HG02623 (cell line): Measurements from ENCODE around the gene LRRC43.

Experiments
- ATAC-seq: cut with Tn5 transposase; IDR thresholded peaks from one replicate; pipeline ENCODE4 v1.9.1; 2021; ENCODE audit warnings: moderate library complexity; ENCODE audit not compliant: unreplicated experiment

Gene LRRC43, protein sequence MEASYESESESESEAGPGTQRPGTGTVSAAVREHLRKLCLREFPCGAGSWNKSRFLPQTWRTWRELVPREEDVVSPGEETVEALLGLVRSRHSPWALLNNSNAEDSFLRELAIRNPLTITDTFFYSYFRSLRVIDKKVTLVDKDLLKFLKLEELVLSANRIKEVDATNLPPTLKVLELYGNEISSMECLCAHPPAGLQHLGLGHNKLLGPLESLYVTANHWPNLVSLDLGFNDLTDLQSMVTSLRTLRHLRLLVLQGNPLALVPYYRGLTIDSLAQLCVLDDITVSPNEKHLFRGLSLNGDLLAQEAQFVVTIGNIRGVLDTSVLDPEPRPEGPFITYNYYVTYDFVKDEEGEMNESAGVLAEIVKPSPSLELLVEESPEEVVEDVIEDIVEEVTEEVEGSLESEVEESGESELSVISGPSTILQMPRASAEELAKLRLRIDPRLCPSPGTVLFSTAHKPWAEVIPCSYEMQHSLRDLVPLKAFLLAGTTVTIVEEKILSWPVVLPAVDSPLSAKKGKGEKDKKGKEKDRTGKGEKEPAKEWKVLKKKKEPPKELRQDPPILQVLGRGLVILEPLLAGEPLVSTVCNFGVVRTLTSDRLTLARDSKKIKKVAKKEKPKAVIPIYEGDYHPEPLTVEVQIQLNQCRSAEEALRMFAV

GRCh38 chr12:122182887-122183587 is at the start of gene LRRC43:
Gene LRRC43 (plus strand): TSS chr12:122183123. CDS start chr12:122183145, 22 bp downstream.
- no peak for ATAC-seq

DNA sequence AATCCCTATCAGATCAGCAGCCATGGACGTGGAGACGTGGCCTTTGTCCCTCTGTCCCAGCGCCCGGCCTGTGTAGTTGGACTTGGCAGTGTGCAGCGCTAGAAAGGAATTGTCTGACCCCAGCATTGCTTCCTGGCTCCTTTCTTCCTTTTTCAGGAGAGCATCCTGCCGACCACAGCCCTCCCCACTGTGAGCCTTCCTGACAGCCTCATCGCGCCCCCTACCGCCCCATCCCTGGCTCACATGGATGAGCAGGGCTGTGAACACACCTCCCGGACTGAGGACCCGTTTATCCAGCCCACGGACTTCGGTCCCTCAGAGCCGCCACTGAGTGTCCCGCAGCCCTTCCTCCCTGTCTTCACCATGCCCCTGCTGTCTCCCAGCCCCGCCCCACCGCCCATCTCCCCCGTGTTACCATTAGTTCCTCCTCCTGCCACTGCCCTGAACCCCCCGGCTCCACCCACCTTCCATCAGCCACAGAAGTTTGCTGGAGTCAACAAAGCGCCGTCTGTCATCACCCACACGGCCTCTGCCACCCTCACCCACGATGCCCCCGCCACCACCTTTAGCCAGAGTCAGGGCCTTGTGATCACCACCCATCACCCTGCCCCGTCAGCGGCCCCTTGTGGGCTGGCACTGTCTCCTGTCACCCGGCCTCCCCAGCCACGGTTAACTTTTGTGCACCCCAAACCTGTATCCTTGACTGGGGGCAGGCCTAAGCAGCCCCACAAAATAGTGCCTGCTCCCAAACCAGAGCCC is 49.6 kb upstream of the LRRC43 start:
- ATAC-seq = no peak

GRCh38 chr12:122135437-122136031 is 47.4 kb upstream of the LRRC43 start:
- ATAC-seq = no peak

- no peak for ATAC-seq
These were observed 45.7 kb upstream of the LRRC43 start for GRCh38 chr12:122137229-122137628.

DNA sequence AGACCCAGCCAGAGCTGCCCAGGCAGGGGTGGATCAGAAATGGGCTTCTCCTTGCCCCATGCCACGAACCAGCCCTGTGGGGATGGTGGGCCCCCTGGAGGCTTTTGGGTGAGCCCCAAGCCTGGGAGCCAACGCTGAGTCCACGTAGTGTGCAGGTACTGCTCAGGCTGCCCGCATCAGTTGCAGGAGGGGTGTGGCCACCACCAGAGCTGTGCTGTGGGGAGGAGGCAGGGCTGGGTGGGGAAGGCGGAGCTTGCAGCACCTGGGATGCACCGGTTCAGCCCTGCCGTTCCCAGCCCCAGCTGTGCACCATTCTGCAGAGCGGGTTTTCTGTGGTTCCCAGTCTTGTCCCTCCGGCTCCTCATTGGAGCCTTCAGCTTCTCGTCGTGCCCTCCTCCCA is 45.2 kb upstream of the LRRC43 start:
- no peak for ATAC-seq

GRCh38 chr12:122138181-122138580 is 44.7 kb upstream of the LRRC43 start:
- ATAC-seq = no peak

- ATAC-seq = no peak
These were observed 44.3 kb upstream of the LRRC43 start for GRCh38 chr12:122138616-122139015.

DNA sequence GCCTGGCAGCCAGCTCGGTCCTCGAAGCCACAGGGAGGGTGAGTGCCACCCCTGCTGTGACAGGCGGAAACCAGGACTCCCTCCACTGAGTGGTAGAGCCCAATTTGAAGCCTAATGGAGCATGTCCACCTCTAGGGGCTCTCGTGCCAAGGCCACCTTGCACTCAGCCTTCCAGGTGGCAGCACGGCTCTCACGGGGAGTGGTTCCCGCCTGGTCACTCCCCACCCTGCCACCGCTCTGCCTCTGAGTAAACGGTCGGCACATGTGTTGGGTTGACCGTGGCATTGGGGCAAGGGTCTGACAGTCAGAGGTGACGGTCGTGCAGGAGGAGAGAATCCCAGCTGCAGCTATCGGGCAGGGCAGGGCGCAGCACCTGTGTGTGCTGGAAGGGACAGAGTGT is 43.7 kb upstream of the LRRC43 start:
- no peak for ATAC-seq

DNA sequence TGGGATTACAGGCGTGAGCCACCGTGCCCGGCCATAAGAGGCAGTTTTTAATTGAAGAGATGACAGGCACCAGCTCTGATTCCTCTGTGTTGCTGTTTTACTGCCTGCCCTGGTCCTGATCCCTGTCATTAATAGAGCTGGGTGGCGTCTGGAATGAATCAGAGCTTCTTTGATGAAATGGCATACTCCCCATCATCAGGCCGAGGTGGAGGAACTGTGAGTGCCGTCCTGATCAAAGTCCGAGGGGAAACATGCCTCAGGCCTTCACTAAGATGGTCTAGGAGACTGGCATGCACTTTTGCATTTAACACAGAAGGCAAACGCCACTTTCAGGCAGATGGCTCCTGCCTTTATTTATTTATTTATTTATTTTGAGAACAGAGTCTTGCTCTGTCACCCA is 43.0 kb upstream of the LRRC43 start:
- no peak for ATAC-seq

DNA sequence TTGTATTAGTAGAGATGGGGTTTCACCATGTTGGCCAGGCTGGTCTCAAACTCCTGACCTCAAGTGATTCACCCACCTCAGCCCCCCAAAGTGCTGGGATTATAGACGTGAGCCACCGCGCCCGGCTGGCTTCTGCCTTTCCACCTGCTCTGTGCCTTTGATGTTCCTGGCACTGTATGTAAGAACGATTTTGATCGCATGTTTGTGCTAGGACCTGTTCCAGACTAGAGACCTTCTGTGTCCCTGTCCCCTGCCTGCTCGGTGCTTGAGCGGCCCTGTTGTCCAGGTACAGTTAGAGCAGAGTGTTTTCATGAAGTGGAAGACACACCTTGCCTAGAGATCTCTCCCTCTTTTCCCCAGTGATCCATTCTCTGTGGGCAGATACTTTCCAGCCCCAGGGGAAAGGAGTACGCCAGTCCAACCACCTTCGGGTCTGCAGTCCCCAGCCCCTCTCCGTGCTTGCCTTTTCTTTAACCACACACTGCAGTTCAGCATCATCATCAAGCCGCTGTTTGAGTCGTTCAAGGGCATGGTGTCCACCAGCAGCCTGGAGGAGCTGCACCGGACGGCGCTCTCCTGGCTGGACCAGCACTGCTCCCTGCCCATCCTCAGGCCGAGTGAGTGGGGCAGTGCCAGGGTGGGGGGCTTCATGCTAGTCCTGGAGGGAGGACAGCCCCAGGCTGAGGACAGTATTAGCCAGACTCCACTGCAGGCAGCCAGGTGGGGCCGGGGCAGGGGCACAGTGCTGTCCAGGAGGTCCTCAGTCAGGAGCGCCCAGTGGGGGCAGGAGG is 42.3 kb upstream of the LRRC43 start:
- ATAC-seq = no peak

- no peak for ATAC-seq
These were observed 40.8 kb upstream of the LRRC43 start for GRCh38 chr12:122141911-122142725.

DNA sequence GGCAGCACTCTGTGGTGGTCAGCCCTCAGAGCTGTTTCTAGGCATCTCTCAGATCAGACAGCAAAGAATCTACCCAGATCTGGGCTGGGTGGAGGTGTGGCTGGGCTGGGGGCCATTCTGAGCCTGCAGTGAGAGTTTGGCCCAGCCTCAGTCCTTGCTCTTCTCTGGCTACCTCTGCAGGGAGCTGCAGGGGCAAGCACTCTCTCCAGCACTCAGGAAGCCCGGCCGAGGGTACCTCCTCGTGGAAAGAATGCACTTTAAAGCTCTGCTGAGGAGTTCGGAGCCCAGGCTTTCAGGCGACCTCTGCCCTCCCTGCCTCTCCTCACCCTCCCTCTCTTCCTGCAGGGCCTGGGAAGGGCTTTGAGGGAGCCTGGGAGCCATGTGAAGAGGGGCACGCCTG is 40.1 kb upstream of the LRRC43 start:
- no peak for ATAC-seq

GRCh38 chr12:122144885-122145284 is 38.0 kb upstream of the LRRC43 start:
- no peak for ATAC-seq

DNA sequence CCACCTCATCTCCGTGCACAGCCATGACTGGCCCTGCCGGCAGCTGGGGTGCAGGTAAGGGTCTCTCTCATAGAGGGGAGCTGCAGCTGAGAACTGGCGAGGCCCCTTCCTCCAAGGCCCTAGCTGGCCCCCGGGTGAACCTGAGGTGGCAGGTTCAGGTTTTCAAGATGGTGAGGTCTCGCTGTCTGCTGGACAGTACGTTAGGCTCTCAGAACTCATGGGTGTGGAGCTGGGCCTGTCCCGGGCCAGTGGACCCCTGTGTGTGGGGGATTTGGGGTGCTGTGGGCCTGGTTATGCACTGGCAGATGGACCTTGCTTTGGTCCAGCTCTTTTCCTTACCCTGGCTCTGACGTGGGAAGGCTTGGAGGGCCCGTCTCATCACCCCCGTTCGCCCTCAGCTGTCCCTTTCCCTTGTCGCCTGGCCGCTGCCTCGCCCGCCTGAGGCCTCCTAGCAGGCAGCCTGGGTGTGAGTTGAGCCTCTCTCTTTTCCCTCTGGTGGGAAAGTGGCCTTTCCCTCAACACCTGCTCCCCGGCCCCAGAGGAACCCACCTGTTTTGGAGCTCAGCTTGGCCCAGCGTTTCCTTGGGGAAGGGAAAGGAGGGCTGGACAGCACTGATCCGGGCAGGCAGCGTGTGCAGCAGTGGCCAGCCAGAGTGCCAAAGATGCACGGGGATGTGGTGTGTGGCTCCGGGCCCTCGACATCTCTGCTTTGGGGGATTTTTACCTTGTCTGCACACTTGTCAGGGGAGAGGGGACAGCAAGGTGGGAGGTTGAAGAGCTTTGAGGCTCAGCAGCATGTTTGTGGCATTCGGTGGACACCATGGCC is 37.2 kb upstream of the LRRC43 start:
- no peak for ATAC-seq

DNA sequence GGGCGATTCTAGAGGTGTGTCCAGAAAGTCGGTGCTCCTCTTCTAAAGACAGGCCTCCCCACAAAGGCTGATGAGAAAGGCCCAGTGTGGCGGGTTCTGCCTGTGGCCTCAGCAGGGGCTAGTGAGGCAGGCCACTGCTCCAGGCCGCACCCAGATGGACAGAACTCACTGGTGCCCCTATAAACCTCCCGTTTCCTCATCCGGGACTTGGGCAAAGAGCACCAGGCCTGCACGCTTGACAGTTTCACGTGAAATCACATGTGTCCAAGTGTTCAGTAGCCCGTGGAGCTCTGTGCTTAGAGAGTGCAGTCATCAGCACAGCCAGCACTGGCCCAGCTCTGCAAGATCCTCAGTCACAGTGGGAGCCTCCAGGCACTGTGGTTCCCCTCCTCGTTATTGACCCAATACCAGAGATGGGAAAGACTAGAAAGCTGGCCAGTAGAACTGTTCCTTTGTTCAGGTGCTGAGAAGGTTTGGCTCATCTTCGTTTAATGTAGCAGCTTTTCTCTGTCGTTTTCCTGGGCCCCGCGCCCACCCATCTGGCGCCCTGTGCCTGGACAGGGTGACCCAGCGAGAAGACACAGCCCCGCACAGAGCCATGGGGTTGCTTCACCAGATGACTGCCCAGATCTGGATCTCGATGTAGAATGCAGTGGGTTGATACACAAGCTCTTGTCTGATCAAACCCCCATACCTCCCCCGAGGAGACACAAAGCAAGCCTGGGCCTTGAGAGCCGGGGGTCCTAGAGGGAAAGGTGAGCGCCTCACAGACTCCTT is 35.2 kb upstream of the LRRC43 start:
- no peak for ATAC-seq

GRCh38 chr12:122148657-122149056 is 34.3 kb upstream of the LRRC43 start:
- no peak for ATAC-seq

- ATAC-seq = no peak
These were observed 32.7 kb upstream of the LRRC43 start for GRCh38 chr12:122150127-122150681.
